HepG2 (cell line): ENCODE measurements around the gene DACT2. TPM values are rescaled to one million over a fixed set of nuclear protein-coding genes. Genes with fewer than 3 reads are reported as not detected.
A peak's percentile ranks its signal among the peaks of the same experiment; 100 is the strongest.

Experiments used
- ETV5 ChIP-seq: IDR thresholded peaks from 2 replicates; pipeline ENCODE4 v1.6.1; 2018; ENCODE audit warnings: missing biosample characterization, missing genetic modification reagents, inconsistent platforms, borderline replicate concordance
- FOXO4 ChIP-seq: sonication (generic); formaldehyde crosslinking; conservative IDR thresholded peaks from 2 replicates; pipeline ENCODE4 v1.8.1; 2023; ENCODE audit warnings: missing genetic modification reagents
- HNF1B ChIP-seq: sonication (generic); formaldehyde crosslinking; IDR thresholded peaks from 2 replicates; pipeline ENCODE4 v1.5.1; 2020; ENCODE audit warnings: mild to moderate bottlenecking, moderate library complexity, missing genetic modification reagents
- IRF2 ChIP-seq: IDR thresholded peaks from 2 replicates; pipeline ENCODE4 v1.6.1; 2018; ENCODE audit warnings: missing genetic modification reagents, missing compliant biosample characterization
- KDM5B ChIP-seq: sonication (generic); formaldehyde crosslinking; IDR thresholded peaks from 2 replicates; pipeline ENCODE4 v1.4.0; 2020; ENCODE audit warnings: missing genetic modification reagents, mild to moderate bottlenecking, borderline replicate concordance
- MED1 ChIP-seq: sonication (generic); formaldehyde crosslinking; IDR thresholded peaks from 2 replicates; pipeline ENCODE4 v1.4.0; 2020; ENCODE audit warnings: missing genetic modification reagents
- MTA1 ChIP-seq: sonication (generic); formaldehyde crosslinking; IDR thresholded peaks from 2 replicates; pipeline ENCODE4 v1.4.0; 2020; ENCODE audit warnings: missing genetic modification reagents, mild to moderate bottlenecking, borderline replicate concordance
- MYC ChIP-seq: sonication (generic); formaldehyde crosslinking; IDR thresholded peaks from 2 replicates; pipeline ENCODE4 v1.9.0; 2021; ENCODE audit warnings: missing genetic modification reagents, borderline replicate concordance
- MZF1 ChIP-seq: sonication (generic); formaldehyde crosslinking; IDR thresholded peaks from 2 replicates; pipeline ENCODE4 v1.8.1; 2023; ENCODE audit warnings: mild to moderate bottlenecking, missing genetic modification reagents, borderline replicate concordance
- PTBP1 ChIP-seq: fragments of 200-400 bp; formaldehyde crosslinking; IDR thresholded peaks from 2 replicates; pipeline ENCODE4 v1.6.1; 2018; ENCODE audit warnings: low read length, low read depth; ENCODE audit not compliant: poor library complexity, severe bottlenecking
- REL ChIP-seq: sonication (generic); formaldehyde crosslinking; conservative IDR thresholded peaks from 2 replicates; pipeline ENCODE4 v1.8.0; 2022; ENCODE audit warnings: mild to moderate bottlenecking, missing genetic modification reagents, moderate library complexity
- RFX5 ChIP-seq: IDR thresholded peaks from 2 replicates; pipeline ENCODE4 v1.6.1; 2011; ENCODE audit warnings: low read depth, low read length, improper control_type of control experiment
- SALL1 ChIP-seq: sonication (generic); formaldehyde crosslinking; IDR thresholded peaks from 2 replicates; pipeline ENCODE4 v1.8.0; 2022; ENCODE audit warnings: mild to moderate bottlenecking, missing genetic modification reagents
- SIN3B ChIP-seq: fragments of 150-350 bp; IDR thresholded peaks from 2 replicates; pipeline ENCODE4 v1.6.1; 2014; ENCODE audit warnings: low read length
- SRSF4 ChIP-seq: fragments of 200-400 bp; formaldehyde crosslinking; IDR thresholded peaks from one replicate; pipeline ENCODE4 v1.6.1; 2018; ENCODE audit warnings: mild to moderate bottlenecking, low read depth, low read length, moderate library complexity; ENCODE audit not compliant: poor library complexity, severe bottlenecking
- TRIM24 ChIP-seq: sonication (generic); formaldehyde crosslinking; IDR thresholded peaks from 2 replicates; pipeline ENCODE4 v1.8.0; 2022; ENCODE audit warnings: mild to moderate bottlenecking, missing genetic modification reagents
- YEATS2 ChIP-seq: sonication (generic); formaldehyde crosslinking; IDR thresholded peaks from 2 replicates; pipeline ENCODE4 v1.4.0; 2020; ENCODE audit warnings: missing genetic modification reagents, borderline replicate concordance
- ZFP90 ChIP-seq: sonication (generic); formaldehyde crosslinking; IDR thresholded peaks from 2 replicates; pipeline ENCODE4 v1.8.0; 2022; ENCODE audit warnings: missing genetic modification reagents, mild to moderate bottlenecking, inconsistent platforms, borderline replicate concordance
- ZIK1 ChIP-seq: sonication (generic); formaldehyde crosslinking; IDR thresholded peaks from 2 replicates; pipeline ENCODE4 v1.5.0; 2020; ENCODE audit warnings: mild to moderate bottlenecking, low read depth, missing genetic modification reagents, borderline replicate concordance
- ZNF256 ChIP-seq: sonication (generic); formaldehyde crosslinking; conservative IDR thresholded peaks from 2 replicates; pipeline ENCODE4 v1.4.0; 2020; ENCODE audit warnings: missing genetic modification reagents
- ZNF331 ChIP-seq: sonication (generic); formaldehyde crosslinking; IDR thresholded peaks from 2 replicates; pipeline ENCODE4 v1.4.0; 2020; ENCODE audit warnings: missing genetic modification reagents
- ZNF446 ChIP-seq: sonication (generic); formaldehyde crosslinking; IDR thresholded peaks from 2 replicates; pipeline ENCODE4 v1.5.0; 2020; ENCODE audit warnings: mild to moderate bottlenecking, missing genetic modification reagents
- ZNF501 ChIP-seq: sonication (generic); formaldehyde crosslinking; IDR thresholded peaks from 2 replicates; pipeline ENCODE4 v1.5.1; 2020; ENCODE audit warnings: mild to moderate bottlenecking, moderate library complexity, missing genetic modification reagents
- ZNF619 ChIP-seq: sonication (generic); formaldehyde crosslinking; IDR thresholded peaks from 2 replicates; pipeline ENCODE4 v1.4.0; 2020; ENCODE audit warnings: mild to moderate bottlenecking, missing genetic modification reagents
- ZNF713 ChIP-seq: sonication (generic); formaldehyde crosslinking; IDR thresholded peaks from 2 replicates; pipeline ENCODE4 v1.4.0; 2020; ENCODE audit warnings: mild to moderate bottlenecking, missing genetic modification reagents
- ZSCAN5A ChIP-seq: sonication (generic); formaldehyde crosslinking; IDR thresholded peaks from 2 replicates; pipeline ENCODE4 v1.8.0; 2022; ENCODE audit warnings: mild to moderate bottlenecking, missing genetic modification reagents, borderline replicate concordance
- polyA plus RNA-seq, 8 experiments: library from polyadenylated mRNA; depleted of rRNA in 3 of 8; stranded (reverse) in 7 of 8; unstranded in 1 of 8; fragments of >200 nt; fragmentation: Illumina TruSeq in 4 of 8; extraction: Trizol in 4 of 8; gene quantifications; 2 replicates each; pipeline versions ENCODE4 v1.2.1 to v1.2.3, GENCODE V29; 2011 to 2016; ENCODE audit warnings: low read depth in 4 of 8, missing spikeins in 1 of 8, mixed read lengths in 1 of 8; ENCODE audit not compliant: insufficient read depth in 1 of 8
- total RNA-seq, 5 experiments: library from RNA; depleted of rRNA; stranded (reverse); fragments of >200 nt; fragmentation: Illumina TruSeq; extraction: Trizol; gene quantifications; 2 replicates each; pipeline ENCODE4 v1.2.3, GENCODE V29; 2016; ENCODE audit warnings: low read depth in 1 of 5

DACT2 gene
- total and polyA plus RNA-seq, 2 of the 13 experiments (the other 11 are each of a cell fraction or from before 2014, with no cell fraction given) = 0.15 TPM; not detected in 1

GRCh38 chr6:168355716-168356522 is 36.3 kb upstream of the DACT2 start (continued):
- peak; percentile 91 for TF ChIP-seq HNF1B (CRISPR knock-in tag)
- TF ChIP-seq IRF2 (CRISPR knock-in tag) = peak; percentile 71
- TF ChIP-seq KDM5B (CRISPR knock-in tag) = peak; percentile 65; the same call in 1 of the 2 replicates
- no peak for TF ChIP-seq MYC
- 0 out of 2 replicates have a peak, but pooled peaks have one; percentile 4 for TF ChIP-seq RFX5
- TF ChIP-seq ZIK1 = no peak
- no peak for TF ChIP-seq ZNF446
- no peak for TF ChIP-seq ETV5 (CRISPR knock-in tag)
- no peak for TF ChIP-seq ZNF256 (CRISPR knock-in tag)
- peak; percentile 23; the same call in 1 of the 2 replicates for TF ChIP-seq ZFP90
- TF ChIP-seq MZF1 (CRISPR knock-in tag) = no peak
- no peak for TF ChIP-seq YEATS2 (CRISPR knock-in tag)
- TF ChIP-seq REL = no peak
- TF ChIP-seq PTBP1 = peak; percentile 79
- no peak for TF ChIP-seq SIN3B
- TF ChIP-seq ZNF331 = peak; percentile 44; the same call in 1 of the 2 replicates
- TF ChIP-seq ZNF501 (CRISPR knock-in tag) = 0 out of 2 replicates have a peak, but pooled peaks have one; percentile 61
- TF ChIP-seq MTA1 (CRISPR knock-in tag) = peak; percentile 59; the same call in 1 of the 2 replicates
- TF ChIP-seq ZNF619 (CRISPR knock-in tag) = 0 out of 2 replicates have a peak, but pooled peaks have one; percentile 47
- TF ChIP-seq FOXO4 (CRISPR knock-in tag) = 0 out of 2 replicates have a peak, but pooled peaks have one; percentile 71
- peak; percentile 51; the same call in 1 of the 2 replicates for TF ChIP-seq MED1 (CRISPR knock-in tag)
- TF ChIP-seq SRSF4 = no peak
- TF ChIP-seq SALL1 (CRISPR knock-in tag) = peak; percentile 84; the same call in 1 of the 2 replicates
- TF ChIP-seq ZSCAN5A (CRISPR knock-in tag) = no peak
- TF ChIP-seq TRIM24 (CRISPR knock-in tag) = no peak
- no peak for TF ChIP-seq ZNF713 (CRISPR knock-in tag)
